ENCODE results near the gene SNX10. TPM values are rescaled to one million over a fixed set of nuclear protein-coding genes. Genes with fewer than 3 reads are reported as not detected.
"Not testable (repeated sequence)": the region's sequence is repeated elsewhere in the genome, so short reads cannot be mapped to it uniquely, and the experiment has no call there.

The SNX10 gene
- polyA plus RNA-seq, 1 donor from 2014 or later: 112 TPM

- peak overlapping the region in 1 of 3 donors; percentile 76 for H3K27ac Mint-ChIP-seq
- no peaks in the 10 kb centered on the region for H3K27me3 Mint-ChIP-seq
- peak overlapping the region in 1 of 4 donors; percentile 19 for H3K4me3 Mint-ChIP-seq
- no peaks in the 10 kb centered on the region for H3K9me3 Mint-ChIP-seq
- no peaks in the 10 kb centered on the region for H3K36me3 Mint-ChIP-seq
- peaks cover 0 to 6% (median 0%) of the 10 kb centered on the region in 3 donors for H3K4me1 Mint-ChIP-seq
These were observed 5.5 kb upstream of the SNX10 start for GRCh38 chr7:26286157-26286556.

- not testable (repeated sequence) for H3K36me3 Mint-ChIP-seq, H3K27me3 Mint-ChIP-seq, H3K9me3 Mint-ChIP-seq, H3K27ac Mint-ChIP-seq
- peaks cover 0 to 11% (median 7%) of the 10 kb centered on the region in 3 donors for H3K4me1 Mint-ChIP-seq
- peak overlapping the region in 1 of 4 donors; percentile 34 for H3K4me3 Mint-ChIP-seq
These were observed 3.5 kb upstream of the SNX10 start for GRCh38 chr7:26288126-26288525.

GRCh38 chr7:26291251-26291650 is 411 bp upstream of the SNX10 start:
- Mint-ChIP-seq H3K4me1 (peaks cover 23 to 32% (median 26%) of the 10 kb centered on the region in 3 donors), H3K27me3 (no peaks in the 10 kb centered on the region), H3K9me3 (no peaks in the 10 kb centered on the region), H3K36me3 (no peaks in the 10 kb centered on the region), H3K4me3 (peak overlapping the region; percentile 83 to 96 (median 90)), H3K27ac (peak overlapping the region in 1 of 3 donors; percentile 93)

GRCh38 chr7:26292768-26293560 is 1.3 kb downstream of the SNX10 start:
- peak overlapping the region; percentile 86 to 98 (median 95) for H3K4me3 Mint-ChIP-seq
- peaks cover 23 to 39% (median 29%) of the 10 kb centered on the region in 3 donors for H3K4me1 Mint-ChIP-seq
- H3K27me3 Mint-ChIP-seq: no peaks in the 10 kb centered on the region
- no peaks in the 10 kb centered on the region for H3K9me3 Mint-ChIP-seq
- H3K36me3 Mint-ChIP-seq: no peaks in the 10 kb centered on the region
- peak overlapping the region; percentile 79 to 96 (median 92) for H3K27ac Mint-ChIP-seq

GRCh38 chr7:26293569-26294308 is 2.1 kb downstream of the SNX10 start:
- Mint-ChIP-seq H3K4me1 (peaks cover 29 to 39% (median 36%) of the 10 kb centered on the region in 3 donors), H3K27ac (peak overlapping the region; percentile 79 to 96 (median 92)), H3K36me3 (peaks cover under 1% of the 10 kb centered on the region), H3K27me3 (no peaks in the 10 kb centered on the region), H3K4me3 (peak overlapping the region; percentile 86 to 98 (median 95)), H3K9me3 (no peaks in the 10 kb centered on the region)

- Mint-ChIP-seq H3K4me3 (peak overlapping the region in 3 of 4 donors; percentile 73 to 98 (median 86)), H3K4me1 (peaks cover 33 to 41% (median 39%) of the 10 kb centered on the region in 3 donors), H3K27me3 (no peaks in the 10 kb centered on the region), H3K36me3 (peaks cover 3% of the 10 kb centered on the region), H3K27ac (peak overlapping the region; percentile 79 to 96 (median 92)), H3K9me3 (no peaks in the 10 kb centered on the region)
These were observed 3.4 kb downstream of the SNX10 start for GRCh38 chr7:26295015-26295414.

- H3K27me3 Mint-ChIP-seq: no peaks in the 10 kb centered on the region
- no peak overlapping the region for H3K4me3 Mint-ChIP-seq
- H3K4me1 Mint-ChIP-seq: peaks cover 33 to 39% (median 39%) of the 10 kb centered on the region in 3 donors
- H3K9me3 Mint-ChIP-seq: no peaks in the 10 kb centered on the region
- H3K36me3 Mint-ChIP-seq: peaks cover 3% of the 10 kb centered on the region
- H3K27ac Mint-ChIP-seq: no peak overlapping the region
These were observed 3.9 kb downstream of the SNX10 start for GRCh38 chr7:26295586-26295985.

- Mint-ChIP-seq H3K27ac (peak overlapping the region in 1 of 3 donors; percentile 50), H3K27me3 (no peaks in the 10 kb centered on the region), H3K4me1 (peaks cover 36 to 49% (median 46%) of the 10 kb centered on the region in 3 donors), H3K9me3 (no peaks in the 10 kb centered on the region), H3K36me3 (peaks cover 3% of the 10 kb centered on the region), H3K4me3 (peak overlapping the region in 1 of 4 donors; percentile 39)
These were observed 6.9 kb downstream of the SNX10 start for GRCh38 chr7:26298472-26299058.

GRCh38 chr7:26305090-26305868 is 13.6 kb downstream of the SNX10 start:
- peak overlapping the region in 2 of 4 donors; percentile 66 to 70 for H3K4me3 Mint-ChIP-seq
- H3K9me3 Mint-ChIP-seq: no peaks in the 10 kb centered on the region
- peaks cover 1% of the 10 kb centered on the region for H3K36me3 Mint-ChIP-seq
- H3K4me1 Mint-ChIP-seq: peaks cover 23 to 46% (median 46%) of the 10 kb centered on the region in 3 donors
- H3K27ac Mint-ChIP-seq: peak overlapping the region in 2 of 3 donors; percentile 5 to 37
- no peaks in the 10 kb centered on the region for H3K27me3 Mint-ChIP-seq

GRCh38 chr7:26305869-26306665 is 14.4 kb downstream of the SNX10 start:
- Mint-ChIP-seq H3K4me3 (peak overlapping the region in 1 of 4 donors; percentile 39), H3K36me3 (peaks cover 1% of the 10 kb centered on the region), H3K9me3 (no peaks in the 10 kb centered on the region), H3K4me1 (peaks cover 21 to 45% (median 44%) of the 10 kb centered on the region in 3 donors), H3K27me3 (no peaks in the 10 kb centered on the region), H3K27ac (no peak overlapping the region)

GRCh38 chr7:26306790-26307189 is 15.1 kb downstream of the SNX10 start:
- Mint-ChIP-seq H3K4me1 (peaks cover 21 to 41% (median 40%) of the 10 kb centered on the region in 3 donors), H3K4me3 (peak overlapping the region in 1 of 4 donors; percentile 52), H3K27me3 (no peaks in the 10 kb centered on the region), H3K27ac (peak overlapping the region in 1 of 3 donors; percentile 32), H3K36me3 (peaks cover 1% of the 10 kb centered on the region), H3K9me3 (no peaks in the 10 kb centered on the region)

- Mint-ChIP-seq H3K27me3 (no peaks in the 10 kb centered on the region), H3K4me3 (no peak overlapping the region), H3K4me1 (peaks cover 19 to 38% (median 37%) of the 10 kb centered on the region in 3 donors), H3K36me3 (peaks cover 1% of the 10 kb centered on the region), H3K9me3 (no peaks in the 10 kb centered on the region), H3K27ac (no peak overlapping the region)
These were observed 15.6 kb downstream of the SNX10 start for GRCh38 chr7:26307226-26307625.

- Mint-ChIP-seq H3K4me1 (peaks cover 19 to 37% (median 37%) of the 10 kb centered on the region in 3 donors), H3K27me3 (no peaks in the 10 kb centered on the region)
These were observed 16.1 kb downstream of the SNX10 start for GRCh38 chr7:26307791-26308190.

More at GRCh38 chr7:26307791-26308190, 16.1 kb downstream of the SNX10 start:
- Mint-ChIP-seq H3K36me3 (peaks cover 1% of the 10 kb centered on the region), H3K4me3 (no peak overlapping the region), H3K9me3 (no peaks in the 10 kb centered on the region), H3K27ac (peak overlapping the region in 1 of 3 donors; percentile 16)
